Suprapubic skin (tissue), 4 donors: Measurements from ENCODE around the gene IL17REL. TPM values are rescaled to one million over a fixed set of nuclear protein-coding genes. Genes with fewer than 3 reads are reported as not detected.
A peak's percentile ranks its signal among the peaks of the same experiment; 100 is the strongest.

ENCODE experiments used
- DNase-seq, 2 donors: peaks; one replicate each; pipeline ENCODE4 v3.0.0-alpha.2; 2019; ENCODE audit warnings: low spot score in 2 of 2
- H3K27ac ChIP-seq: fragments of 200-600 bp; sonication (generic); one replicate; pipeline ENCODE4 v1.5.1; 2019
- H3K27me3 ChIP-seq: fragments of 200-600 bp; sonication (generic); one replicate; pipeline ENCODE4 v1.5.1; 2019
- H3K36me3 ChIP-seq: fragments of 200-600 bp; sonication (generic); one replicate; pipeline ENCODE4 v1.5.1; 2019
- H3K4me1 ChIP-seq: fragments of 200-600 bp; sonication (generic); one replicate; pipeline ENCODE4 v1.5.1; 2019
- H3K4me3 ChIP-seq: fragments of 200-600 bp; sonication (generic); one replicate; pipeline ENCODE4 v1.5.1; 2019; ENCODE audit warnings: mild to moderate bottlenecking
- H3K9me3 ChIP-seq: fragments of 200-600 bp; sonication (generic); one replicate; pipeline ENCODE4 v1.5.1; 2019
- CTCF ChIP-seq, 2 donors: fragments of 200-600 bp in 1 of 2; fragments of 450-650 bp in 1 of 2; sonication (generic) in 1 of 2; IDR thresholded peaks; one replicate each; pipeline ENCODE4 v1.5.1; 2016 to 2019; ENCODE audit warnings: antibody characterized with exemption in 2 of 2, mild to moderate bottlenecking in 1 of 2, moderate library complexity in 1 of 2
- EP300 ChIP-seq: sonication (generic); formaldehyde crosslinking; IDR thresholded peaks from one replicate; pipeline ENCODE4 v1.6.1; 2017; ENCODE audit warnings: antibody characterized with exemption
- POLR2A ChIP-seq, 2 donors: fragments of 450-650 bp; IDR thresholded peaks; one replicate each; pipeline ENCODE4 v1.6.1; 2017; ENCODE audit warnings: antibody characterized with exemption in 2 of 2, mild to moderate bottlenecking in 2 of 2, moderate library complexity in 2 of 2
- POLR2AphosphoS5 ChIP-seq, 3 donors: sonication (generic); formaldehyde crosslinking; IDR thresholded peaks; one replicate each; pipeline ENCODE4 v1.6.1; 2017; ENCODE audit warnings: antibody characterized with exemption in 3 of 3
- WGBS: methylation state at CpG from one replicate; pipeline ENCODE4 v1.1.5; 2018; 5-methylcytosine and 5-hydroxymethylcytosine counted together
- total RNA-seq, 4 donors: library from RNA; depleted of rRNA; stranded (reverse); fragments of >200 nt; gene quantifications; one replicate each; pipeline ENCODE4 v1.1.0, GENCODE V29; 2016

IL17REL gene
- total RNA-seq, 4 donors from 2014 or later, result not detected

- peaks cover 38% of the 10 kb centered on the region for H3K4me1 ChIP-seq
- WGBS, result 37% methylated on average over 14 of the region's 18 CpGs
- H3K27me3 ChIP-seq, result peaks cover 78% of the 10 kb centered on the region
- no peak for TF ChIP-seq POLR2A (IDR thresholded peaks at IDR 0.05)
- TF ChIP-seq EP300, result no peak
- no peak for TF ChIP-seq POLR2AphosphoS5 (IDR thresholded peaks at IDR 0.05)
- no peak for TF ChIP-seq CTCF (IDR thresholded peaks at IDR 0.05)
- H3K36me3 ChIP-seq, result no peaks in the 10 kb centered on the region
- no peaks in the 10 kb centered on the region for H3K9me3 ChIP-seq
- peak in 1 of 2 donors; percentile 57 for DNase-seq
- no peak overlapping the region for H3K27ac ChIP-seq
- H3K4me3 ChIP-seq, result no peak overlapping the region
These were observed 936 bp downstream of the IL17REL start for GRCh38 chr22:50011447-50012210.

GRCh38 chr22:50010676-50011446 lies 1.7 kb downstream of the IL17REL start:
- H3K36me3 ChIP-seq, result no peaks in the 10 kb centered on the region
- TF ChIP-seq CTCF (IDR thresholded peaks at IDR 0.05) (no peak), POLR2A (IDR thresholded peaks at IDR 0.05) (no peak), EP300 (no peak), POLR2AphosphoS5 (IDR thresholded peaks at IDR 0.05) (no peak)
- 6% methylated on average over 18 of the region's 61 CpGs for WGBS
- peaks cover 71% of the 10 kb centered on the region for H3K27me3 ChIP-seq
- H3K4me1 ChIP-seq, result peaks cover 34% of the 10 kb centered on the region
- H3K9me3 ChIP-seq, result no peaks in the 10 kb centered on the region
- no peak for DNase-seq
- H3K4me3 ChIP-seq, result peak overlapping the region; percentile 37
- no peak overlapping the region for H3K27ac ChIP-seq

GRCh38 chr22:50009765-50010675 lies 2.5 kb downstream of the IL17REL start:
- peak in 1 of 2 donors; percentile 84 for DNase-seq
- WGBS, result 93% methylated on average over 17 of the region's 46 CpGs
- TF ChIP-seq POLR2A (IDR thresholded peaks at IDR 0.05) (no peak), CTCF (IDR thresholded peaks at IDR 0.05) (no peak), EP300 (no peak), POLR2AphosphoS5 (IDR thresholded peaks at IDR 0.05) (no peak)
- peaks cover 29% of the 10 kb centered on the region for H3K4me1 ChIP-seq
- no peaks in the 10 kb centered on the region for H3K36me3 ChIP-seq
- H3K27ac ChIP-seq, result no peak overlapping the region
- peak overlapping the region; percentile 37 for H3K4me3 ChIP-seq
- H3K9me3 ChIP-seq, result no peaks in the 10 kb centered on the region
- H3K27me3 ChIP-seq, result peaks cover 62% of the 10 kb centered on the region

GRCh38 chr22:50009251-50009650 lies 3.3 kb downstream of the IL17REL start:
- TF ChIP-seq CTCF (IDR thresholded peaks at IDR 0.05) (no peak), POLR2A (IDR thresholded peaks at IDR 0.05) (no peak), EP300 (no peak), POLR2AphosphoS5 (IDR thresholded peaks at IDR 0.05) (no peak)
- H3K27ac ChIP-seq, result no peak overlapping the region
- no peak overlapping the region for H3K4me3 ChIP-seq
- H3K27me3 ChIP-seq, result peaks cover 55% of the 10 kb centered on the region
- 86% methylated on average over 9 of the region's 16 CpGs for WGBS
- no peaks in the 10 kb centered on the region for H3K36me3 ChIP-seq
- peaks cover 21% of the 10 kb centered on the region for H3K4me1 ChIP-seq
- no peaks in the 10 kb centered on the region for H3K9me3 ChIP-seq
- peak in 1 of 2 donors; percentile 73 for DNase-seq
